Medulla oblongata (tissue), 1 donor: ENCODE results near the gene AGRN.
"Not testable (repeated sequence)": the region's sequence is repeated elsewhere in the genome, so short reads cannot be mapped to it uniquely, and the experiment has no call there.

ENCODE experiments used
- DNase-seq: peaks from one replicate; pipeline ENCODE4 v3.0.0-alpha.2; 2015; ENCODE audit errors: extremely low spot score

The AGRN gene

DNA sequence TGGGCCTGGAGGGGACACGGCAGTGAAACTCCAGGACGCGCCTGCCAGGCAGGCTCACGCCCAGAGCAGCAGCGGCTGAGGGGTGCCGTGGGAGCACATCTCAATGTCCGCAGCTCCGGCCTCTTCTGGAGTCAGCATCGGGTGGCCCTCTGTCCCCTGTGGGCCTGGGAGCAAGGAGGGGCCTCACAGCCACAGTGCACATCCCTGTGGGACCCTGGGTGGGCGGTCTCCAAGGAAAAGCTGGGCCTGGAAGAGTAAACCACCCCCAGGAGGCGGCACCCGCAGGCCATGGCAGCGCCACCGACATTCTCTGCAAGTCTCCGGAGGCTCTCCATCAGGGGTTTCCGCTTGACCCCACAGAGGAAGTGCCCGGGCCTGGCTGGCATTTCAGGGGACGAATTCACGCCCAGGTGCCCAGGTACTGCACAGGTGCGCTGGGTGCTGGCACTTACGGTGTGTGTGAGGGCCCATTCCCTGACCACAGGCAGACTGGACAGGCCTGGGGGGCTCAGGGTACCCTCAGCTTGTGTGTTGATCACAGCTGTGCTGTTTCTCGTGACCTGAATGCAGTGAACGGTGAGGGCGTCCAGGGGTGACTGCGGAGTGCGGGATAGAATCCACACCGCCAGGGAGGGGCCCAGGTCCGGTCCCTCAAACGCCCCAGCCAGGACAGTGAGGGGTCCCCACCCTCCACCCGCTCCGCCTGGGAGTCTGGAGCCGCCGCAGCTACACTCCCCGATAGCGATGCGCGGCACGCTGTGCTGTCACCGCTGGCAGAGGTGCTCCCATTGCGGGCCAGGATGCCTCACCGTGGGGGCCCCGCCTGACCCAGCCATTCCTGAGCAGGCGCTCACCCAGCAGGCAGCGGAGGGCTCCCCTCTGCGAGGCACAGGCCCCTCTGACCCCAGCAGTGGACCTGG, 70.8 kb downstream of the AGRN start:
- no peak for DNase-seq

GRCh38 chr1:1091344-1092148, 71.6 kb downstream of the AGRN start:
- no peak for DNase-seq

DNA sequence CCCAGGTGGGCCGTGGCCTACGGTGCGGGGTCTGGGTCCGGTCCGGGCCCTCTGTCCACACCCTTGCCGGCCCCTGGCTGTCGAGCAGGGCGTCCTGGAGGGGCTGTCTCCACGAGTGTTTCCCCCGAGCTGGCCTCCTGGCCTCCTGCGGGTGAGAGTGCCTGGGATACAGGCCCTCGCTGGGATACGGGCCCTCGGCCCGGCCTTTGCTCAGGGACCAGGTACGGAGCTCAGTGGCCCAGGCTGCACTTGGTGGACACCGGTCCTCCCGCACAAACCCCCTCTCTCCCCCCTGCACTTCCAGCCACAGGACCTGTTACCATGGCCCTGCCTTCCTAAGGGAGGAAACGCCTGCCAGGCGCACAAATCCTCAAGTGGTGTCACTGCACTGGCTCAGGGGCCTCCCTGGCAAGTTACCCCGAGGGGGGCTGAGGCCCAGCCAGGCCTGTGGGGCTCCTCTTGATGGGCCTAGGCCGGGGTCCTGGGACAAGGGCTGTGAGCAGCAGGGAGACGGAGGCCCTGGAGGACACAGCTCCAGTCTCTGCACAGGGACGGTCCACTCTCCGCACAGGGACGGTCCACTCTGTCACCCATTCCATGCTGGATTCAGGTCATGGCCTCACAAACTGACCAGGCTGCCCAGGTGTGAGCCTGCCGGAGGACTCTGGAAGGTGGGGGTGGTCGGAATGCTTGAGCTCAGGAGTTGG, 72.4 kb downstream of the AGRN start:
- no peak for DNase-seq

DNA sequence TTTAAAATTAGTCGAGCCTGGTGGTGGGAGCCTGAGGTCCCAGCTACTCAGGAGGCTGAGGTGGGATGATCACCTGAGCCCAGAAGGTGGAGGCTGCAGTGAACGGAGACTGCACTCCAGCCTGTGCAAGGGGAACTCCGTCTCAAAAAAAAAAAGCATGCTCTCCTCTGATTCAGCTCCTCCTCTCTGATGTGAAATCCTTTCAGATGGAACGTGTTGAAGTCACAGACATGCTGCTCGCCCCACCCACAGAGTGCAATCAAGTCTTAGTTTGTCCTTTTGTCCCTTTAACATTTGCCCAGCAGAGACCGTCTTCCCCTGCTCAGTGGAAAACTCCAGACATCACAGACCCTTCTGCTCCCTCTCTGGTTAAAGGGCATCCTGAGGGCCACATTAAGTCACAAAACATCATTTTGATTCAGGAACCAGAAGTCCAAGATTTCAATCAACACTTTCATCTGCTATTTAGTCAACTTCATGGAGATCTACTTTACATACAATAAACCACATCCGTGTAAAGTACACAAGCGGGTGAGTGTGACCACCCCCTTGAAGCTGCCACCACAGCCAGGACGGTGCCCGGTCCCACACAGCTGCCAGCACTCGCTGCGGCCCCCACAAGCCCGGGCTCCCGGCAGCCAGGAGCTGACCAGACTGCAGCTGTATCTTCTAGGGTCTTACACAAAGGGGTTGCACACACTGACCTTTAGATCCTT, 73.1 kb downstream of the AGRN start:
- no peak for DNase-seq

DNA sequence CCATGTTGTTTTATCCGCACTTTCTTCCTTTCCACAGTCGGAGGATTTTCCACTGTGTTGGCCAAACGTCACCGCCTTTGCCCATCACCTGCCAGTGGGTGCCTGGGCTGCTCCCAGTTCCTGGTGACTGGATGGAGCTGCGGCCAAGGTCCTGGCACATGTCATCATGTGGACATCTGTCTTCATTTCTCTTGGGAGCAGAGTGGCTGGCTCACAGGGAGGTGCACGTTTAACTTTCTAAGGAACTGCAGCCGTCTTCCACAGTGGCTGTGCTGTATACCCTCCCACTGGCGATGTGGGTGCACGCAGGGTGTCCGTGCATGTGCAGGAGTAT, 73.7 kb downstream of the AGRN start:
- no peak for DNase-seq

GRCh38 chr1:1094981-1095380, 75.1 kb downstream of the AGRN start:
- no peak for DNase-seq

DNA sequence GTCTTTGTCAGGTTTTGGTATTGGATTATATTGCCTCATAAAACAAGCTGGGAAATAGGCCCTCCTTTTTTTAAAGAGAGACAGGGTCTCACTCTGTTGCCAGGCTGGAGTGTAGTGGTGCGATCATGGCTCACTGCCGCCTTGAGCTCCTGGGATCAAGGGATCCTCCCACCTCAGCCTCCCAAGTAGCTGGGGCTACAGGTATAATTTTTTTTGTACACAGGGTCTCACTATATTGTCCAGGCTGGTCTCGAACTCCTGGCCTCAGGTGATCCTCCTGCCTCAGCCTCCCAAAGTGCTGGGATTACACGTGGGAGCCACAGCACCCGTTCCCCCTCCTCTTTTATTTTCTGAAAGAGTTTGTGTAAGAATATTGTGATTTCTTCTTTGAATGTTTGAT, 76.2 kb downstream of the AGRN start:
- not testable (repeated sequence) for DNase-seq

- no peak for DNase-seq
Measured at GRCh38 chr1:1098681-1099421, 78.9 kb downstream of the AGRN start.

- DNase-seq = no peak
Measured at GRCh38 chr1:1099506-1100183, 79.7 kb downstream of the AGRN start.

- DNase-seq = no peak
Measured at GRCh38 chr1:1100296-1100695, 80.4 kb downstream of the AGRN start.

DNA sequence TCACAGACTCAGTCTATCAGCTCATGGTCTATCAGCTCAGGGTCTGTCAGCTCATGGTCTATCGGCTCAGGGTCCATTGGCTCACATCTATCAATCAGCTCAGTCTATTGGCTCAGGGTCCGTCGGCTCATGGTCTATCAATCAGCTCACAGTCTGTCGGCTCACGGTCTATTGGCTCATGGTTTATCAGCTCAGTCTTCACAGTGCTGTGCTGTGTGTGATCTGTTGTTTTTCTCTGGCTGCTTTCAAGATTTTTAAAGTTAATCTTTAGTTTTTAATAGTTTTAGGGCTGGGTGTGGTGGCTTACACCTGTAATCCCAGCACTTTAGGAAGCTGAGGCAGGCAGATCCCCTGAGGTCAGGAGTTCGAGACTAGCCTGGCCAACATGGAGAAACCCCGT, 81.6 kb downstream of the AGRN start:
- no peak for DNase-seq

DNA sequence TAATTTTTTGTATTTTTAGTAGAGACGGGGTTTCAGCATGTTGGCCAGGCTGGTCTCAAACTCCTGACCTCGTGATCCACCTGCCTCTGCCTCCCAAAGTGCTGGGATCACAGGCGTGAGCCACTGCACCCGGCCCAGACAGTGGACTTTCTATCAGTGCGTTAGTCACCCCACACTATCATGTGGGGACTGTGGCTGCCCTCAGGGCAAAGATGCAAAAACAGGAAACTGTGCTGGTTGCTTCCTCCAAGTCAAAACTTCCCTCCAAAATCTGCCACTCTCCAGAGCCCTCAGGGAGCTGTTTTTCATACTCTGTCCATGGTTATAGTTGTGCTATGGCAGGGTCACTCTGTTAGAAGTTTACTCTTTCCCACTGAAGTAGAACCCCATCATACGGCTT, 84.2 kb downstream of the AGRN start:
- DNase-seq = not testable (repeated sequence)
